ENCODE measurements around the gene FAM13B.

- TF ChIP-seq POLR2AphosphoS5 (IDR thresholded peaks at IDR 0.05; ENCODE audit: low read depth) (no peak), SPI1 (IDR thresholded peaks at IDR 0.05; ENCODE audit: borderline replicate concordance, low read depth) (no peak), CTCF (IDR thresholded peaks at IDR 0.05; ENCODE audit: insufficient read depth, low read length) (no peak), GABPA (IDR thresholded peaks at IDR 0.05; ENCODE audit: low read depth) (no peak), REST (IDR thresholded peaks at IDR 0.05; ENCODE audit: insufficient replicate concordance, low read depth) (no peak)
Measured at GRCh38 chr5:138082033-138082432, 49.2 kb upstream of the FAM13B start.
